ENCODE results near the gene ZNF296. TPM values are rescaled to one million over a fixed set of nuclear protein-coding genes. Genes with fewer than 3 reads are reported as not detected.

Gene ZNF296
- total RNA-seq, 1 donor from 2014 or later: 0.54 TPM

DNA sequence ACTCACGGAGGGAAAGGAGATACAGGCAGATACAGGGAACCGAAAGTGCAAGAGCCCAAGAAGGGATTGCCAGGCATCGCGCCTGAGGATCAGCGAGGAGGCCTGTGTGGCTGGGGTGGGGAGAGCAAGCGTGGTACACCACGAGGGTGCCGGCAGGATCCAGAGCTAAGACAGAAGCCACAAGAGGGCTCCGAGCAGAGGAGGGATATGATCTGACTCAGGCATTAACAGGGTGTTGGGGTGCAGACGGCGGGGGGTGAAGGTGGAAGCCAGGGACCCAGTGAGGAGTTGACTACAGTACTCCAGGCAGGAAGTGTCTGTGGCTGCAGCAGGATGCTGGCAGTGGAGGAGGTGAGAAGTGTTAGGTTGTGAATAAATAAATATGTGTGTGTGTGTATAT lies 11.3 kb upstream of the ZNF296 start:
- peaks cover 11% of the 10 kb centered on the region for H3K36me3 Mint-ChIP-seq (ENCODE audit: low read depth, unreplicated experiment)
- TF ChIP-seq, protein P1, sequence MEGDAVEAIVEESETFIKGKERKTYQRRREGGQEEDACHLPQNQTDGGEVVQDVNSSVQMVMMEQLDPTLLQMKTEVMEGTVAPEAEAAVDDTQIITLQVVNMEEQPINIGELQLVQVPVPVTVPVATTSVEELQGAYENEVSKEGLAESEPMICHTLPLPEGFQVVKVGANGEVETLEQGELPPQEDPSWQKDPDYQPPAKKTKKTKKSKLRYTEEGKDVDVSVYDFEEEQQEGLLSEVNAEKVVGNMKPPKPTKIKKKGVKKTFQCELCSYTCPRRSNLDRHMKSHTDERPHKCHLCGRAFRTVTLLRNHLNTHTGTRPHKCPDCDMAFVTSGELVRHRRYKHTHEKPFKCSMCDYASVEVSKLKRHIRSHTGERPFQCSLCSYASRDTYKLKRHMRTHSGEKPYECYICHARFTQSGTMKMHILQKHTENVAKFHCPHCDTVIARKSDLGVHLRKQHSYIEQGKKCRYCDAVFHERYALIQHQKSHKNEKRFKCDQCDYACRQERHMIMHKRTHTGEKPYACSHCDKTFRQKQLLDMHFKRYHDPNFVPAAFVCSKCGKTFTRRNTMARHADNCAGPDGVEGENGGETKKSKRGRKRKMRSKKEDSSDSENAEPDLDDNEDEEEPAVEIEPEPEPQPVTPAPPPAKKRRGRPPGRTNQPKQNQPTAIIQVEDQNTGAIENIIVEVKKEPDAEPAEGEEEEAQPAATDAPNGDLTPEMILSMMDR (IDR thresholded peaks at IDR 0.05; ENCODE audit: unreplicated experiment): no peak
- peak overlapping the region; percentile 78 for H3K27ac Mint-ChIP-seq (ENCODE audit: unreplicated experiment)

DNA sequence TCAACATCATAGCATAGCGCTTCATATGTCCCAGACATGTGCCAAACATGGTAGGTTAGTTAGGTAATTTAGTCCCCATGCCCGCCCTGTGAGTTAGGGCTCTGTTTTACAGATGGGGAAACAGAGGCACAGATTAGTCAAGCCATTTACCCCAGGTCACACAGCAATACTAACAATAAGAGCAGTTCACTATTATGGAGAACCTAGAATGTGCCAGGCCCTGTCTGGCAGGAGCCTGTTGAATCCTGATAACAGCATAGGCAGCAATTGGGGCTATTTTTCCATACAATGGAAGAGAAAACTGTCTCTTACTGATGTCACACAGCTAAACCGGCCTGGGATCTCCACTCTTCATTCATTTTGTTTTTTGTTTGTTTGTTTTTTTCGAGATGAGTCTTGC lies 10.2 kb upstream of the ZNF296 start:
- H3K27me3 Mint-ChIP-seq (ENCODE audit: unreplicated experiment): peaks cover 4% of the 10 kb centered on the region
- H3K27ac Mint-ChIP-seq (ENCODE audit: unreplicated experiment): no peak overlapping the region
- H3K4me1 Mint-ChIP-seq (ENCODE audit: unreplicated experiment): peaks cover 16% of the 10 kb centered on the region
- peaks cover 13% of the 10 kb centered on the region for H3K36me3 Mint-ChIP-seq (ENCODE audit: low read depth, unreplicated experiment)
- H3K4me3 Mint-ChIP-seq (ENCODE audit: unreplicated experiment): no peak overlapping the region
- no peak for DNase-seq (ENCODE audit: low spot score)
- no peaks in the 10 kb centered on the region for H3K9me3 Mint-ChIP-seq (ENCODE audit: unreplicated experiment)
- TF ChIP-seq, protein P1 (IDR thresholded peaks at IDR 0.05; ENCODE audit: unreplicated experiment): no peak

More for the DNA sequence above, 11.3 kb upstream of the ZNF296 start:
- Mint-ChIP-seq H3K9me3 (ENCODE audit: unreplicated experiment) (no peaks in the 10 kb centered on the region), H3K4me3 (ENCODE audit: unreplicated experiment) (peak overlapping the region; percentile 52), H3K4me1 (ENCODE audit: unreplicated experiment) (peaks cover 11% of the 10 kb centered on the region), H3K27me3 (ENCODE audit: unreplicated experiment) (peaks cover 9% of the 10 kb centered on the region)
- no peak for DNase-seq (ENCODE audit: low spot score)

DNA sequence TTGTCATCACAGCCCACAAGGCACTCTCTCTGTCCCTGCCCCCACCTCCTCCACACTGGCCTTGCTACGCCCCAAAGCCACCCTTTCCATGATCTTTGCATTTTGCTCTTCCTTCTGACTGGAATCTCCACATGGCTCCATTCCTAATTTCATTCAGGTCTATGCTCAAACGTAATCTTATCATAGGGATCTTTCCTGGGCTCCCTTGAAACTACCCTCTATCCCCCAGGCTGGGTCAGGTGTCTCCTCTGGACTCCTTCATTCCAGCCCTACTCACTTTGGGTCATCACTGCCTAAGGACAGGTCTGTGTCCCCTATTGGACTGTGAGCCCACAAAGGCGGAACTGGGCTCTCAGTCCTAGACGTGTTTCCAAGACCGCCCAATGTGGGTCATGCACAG lies 5.9 kb upstream of the ZNF296 start:
- no peak for DNase-seq (ENCODE audit: low spot score)
- H3K36me3 Mint-ChIP-seq (ENCODE audit: low read depth, unreplicated experiment): peaks cover 10% of the 10 kb centered on the region
- H3K9me3 Mint-ChIP-seq (ENCODE audit: unreplicated experiment): no peaks in the 10 kb centered on the region
- H3K4me1 Mint-ChIP-seq (ENCODE audit: unreplicated experiment): peaks cover 10% of the 10 kb centered on the region
- TF ChIP-seq, protein P1 (IDR thresholded peaks at IDR 0.05; ENCODE audit: unreplicated experiment): no peak
- H3K27me3 Mint-ChIP-seq (ENCODE audit: unreplicated experiment): peaks cover 8% of the 10 kb centered on the region
- peak overlapping the region; percentile 27 for H3K27ac Mint-ChIP-seq (ENCODE audit: unreplicated experiment)
- peak overlapping the region; percentile 45 for H3K4me3 Mint-ChIP-seq (ENCODE audit: unreplicated experiment)

DNA sequence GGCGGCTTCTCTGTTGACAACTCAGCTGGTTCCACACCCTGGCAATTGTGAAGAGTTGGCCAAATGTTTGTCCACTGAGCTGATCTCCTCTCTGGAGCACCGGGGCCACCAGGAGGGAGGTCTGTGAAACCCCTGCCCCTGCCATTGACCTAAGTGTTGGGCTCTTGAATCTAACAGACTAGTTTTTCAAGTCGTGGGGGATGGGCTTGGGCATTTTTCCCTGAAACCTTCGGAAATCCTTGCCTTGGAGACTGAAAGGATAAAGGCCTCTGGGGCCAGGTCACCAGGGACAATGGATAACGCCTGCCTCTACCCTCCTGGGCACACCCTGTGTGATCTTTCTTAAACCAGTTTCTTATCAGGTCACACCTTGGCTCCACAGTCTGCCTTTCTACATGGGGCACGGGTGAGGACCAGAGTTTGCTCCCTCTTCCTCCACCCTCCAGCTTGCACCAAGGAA lies 3.7 kb upstream of the ZNF296 start:
- Mint-ChIP-seq H3K4me3 (ENCODE audit: unreplicated experiment) (peak overlapping the region; percentile 99), H3K9me3 (ENCODE audit: unreplicated experiment) (no peaks in the 10 kb centered on the region), H3K36me3 (ENCODE audit: low read depth, unreplicated experiment) (peaks cover 6% of the 10 kb centered on the region)

More for the DNA sequence above, 3.7 kb upstream of the ZNF296 start:
- DNase-seq (ENCODE audit: low spot score): no peak
- TF ChIP-seq, protein P1 (IDR thresholded peaks at IDR 0.05; ENCODE audit: unreplicated experiment): no peak
- H3K27ac Mint-ChIP-seq (ENCODE audit: unreplicated experiment): peak overlapping the region; percentile 13
- H3K27me3 Mint-ChIP-seq (ENCODE audit: unreplicated experiment): peaks cover 13% of the 10 kb centered on the region
- H3K4me1 Mint-ChIP-seq (ENCODE audit: unreplicated experiment): peaks cover 13% of the 10 kb centered on the region
